Fibroblast of pulmonary artery (primary cell): ENCODE results near the gene IFT74.
"Not testable (repeated sequence)": the region's sequence is repeated elsewhere in the genome, so short reads cannot be mapped to it uniquely, and the experiment has no call there.

Experiments
- DNase-seq: peaks from one replicate; pipeline ENCODE4 v3.0.0-alpha.2; 2010; ENCODE audit warnings: low read depth
- H3K4me3 ChIP-seq: replicated peaks from 2 replicates; pipeline ENCODE4 v1.5.1; 2011; ENCODE audit warnings: low read depth, mild to moderate bottlenecking, control low read depth, low read length, moderate library complexity
- CTCF ChIP-seq: IDR thresholded peaks from 2 replicates; pipeline ENCODE4 v1.5.1; 2011; ENCODE audit warnings: mild to moderate bottlenecking, control low read depth, low read length, inconsistent platforms; ENCODE audit errors: missing control alignments

The IFT74 gene

GRCh38 chr9:27088981-27089380 lies 132.8 kb downstream of the IFT74 start:
- no peak for TF ChIP-seq CTCF
- peak; percentile 75 for DNase-seq
- H3K4me3 ChIP-seq: no peak overlapping the region

- TF ChIP-seq CTCF: no peak
- no peak for DNase-seq
- no peak overlapping the region for H3K4me3 ChIP-seq
Observed at GRCh38 chr9:27089706-27090105, 133.5 kb downstream of the IFT74 start.

GRCh38 chr9:27090231-27090630 lies 134.0 kb downstream of the IFT74 start:
- no peak for TF ChIP-seq CTCF
- H3K4me3 ChIP-seq: no peak overlapping the region
- DNase-seq: no peak

GRCh38 chr9:27090711-27091110 lies 134.5 kb downstream of the IFT74 start:
- DNase-seq: no peak
- TF ChIP-seq CTCF: no peak
- no peak overlapping the region for H3K4me3 ChIP-seq

GRCh38 chr9:27092496-27092895 lies 136.3 kb downstream of the IFT74 start:
- DNase-seq, H3K4me3 ChIP-seq: not testable (repeated sequence)

- not testable (repeated sequence) for DNase-seq, H3K4me3 ChIP-seq
Observed at GRCh38 chr9:27093384-27094067, 137.3 kb downstream of the IFT74 start.

- DNase-seq: peak; percentile 64
- no peak for TF ChIP-seq CTCF
- no peak overlapping the region for H3K4me3 ChIP-seq
Observed at GRCh38 chr9:27094640-27095298, 138.6 kb downstream of the IFT74 start.

- H3K4me3 ChIP-seq: no peak overlapping the region
- TF ChIP-seq CTCF: no peak
- no peak for DNase-seq
Observed at GRCh38 chr9:27107241-27107640, 151.0 kb downstream of the IFT74 start.
